HG03025 (cell line): ENCODE data around the gene NR6A1.

Experiments used
- ATAC-seq: cut with Tn5 transposase; IDR thresholded peaks from one replicate; pipeline ENCODE4 v1.9.1; 2021; ENCODE audit warnings: mild to moderate bottlenecking, moderate library complexity; ENCODE audit not compliant: unreplicated experiment, low FRiP score

The NR6A1 gene

DNA sequence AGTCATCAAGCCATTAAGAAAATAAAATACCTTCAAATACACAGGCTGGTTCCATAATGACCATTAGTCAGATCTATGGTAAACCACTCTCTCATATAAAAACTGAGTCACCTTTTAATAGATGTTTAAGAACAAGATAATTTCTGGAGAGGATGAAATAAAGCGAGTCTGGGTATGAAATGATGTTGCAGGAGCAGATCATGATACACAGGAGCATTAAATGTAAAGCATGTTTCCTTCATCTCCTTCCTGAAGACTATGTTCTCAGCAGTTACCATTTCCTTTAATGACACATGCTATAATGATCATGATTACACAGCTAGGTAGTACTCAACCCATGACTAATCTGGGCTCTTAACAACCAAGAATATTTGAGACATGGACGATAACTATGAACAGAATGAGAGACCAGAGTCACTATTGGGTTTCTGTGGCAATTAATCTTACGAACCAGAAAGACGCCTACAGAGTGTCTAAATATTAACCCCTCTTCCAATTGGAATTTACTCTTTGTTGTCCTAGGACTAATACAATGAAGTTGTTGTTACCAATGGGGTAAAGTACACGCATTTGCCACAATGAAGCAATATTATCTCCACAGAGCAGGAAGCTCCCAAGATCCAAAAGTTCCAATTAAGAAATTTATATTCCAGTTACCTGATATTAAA is 105.6 kb downstream of the NR6A1 start:
- no peak for ATAC-seq

DNA sequence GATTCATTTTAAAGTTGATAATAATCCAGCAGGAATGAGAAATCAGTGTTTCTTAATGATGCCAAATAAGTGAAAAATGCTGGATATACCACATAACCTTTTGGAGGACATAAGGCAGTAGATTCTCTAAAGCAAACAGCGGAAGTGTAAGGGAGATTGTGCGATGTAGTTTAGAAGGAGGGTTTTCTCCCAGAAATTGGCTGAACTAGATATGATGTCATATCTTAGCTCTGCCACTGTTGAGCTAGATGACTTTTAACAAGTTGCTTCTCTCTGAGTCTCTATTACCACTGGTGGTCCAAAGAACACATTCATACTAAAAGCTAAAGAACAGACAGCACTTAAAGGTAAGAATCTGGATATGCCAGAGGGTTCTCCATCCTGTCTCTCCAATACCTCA is 107.0 kb downstream of the NR6A1 start:
- ATAC-seq: no peak

DNA sequence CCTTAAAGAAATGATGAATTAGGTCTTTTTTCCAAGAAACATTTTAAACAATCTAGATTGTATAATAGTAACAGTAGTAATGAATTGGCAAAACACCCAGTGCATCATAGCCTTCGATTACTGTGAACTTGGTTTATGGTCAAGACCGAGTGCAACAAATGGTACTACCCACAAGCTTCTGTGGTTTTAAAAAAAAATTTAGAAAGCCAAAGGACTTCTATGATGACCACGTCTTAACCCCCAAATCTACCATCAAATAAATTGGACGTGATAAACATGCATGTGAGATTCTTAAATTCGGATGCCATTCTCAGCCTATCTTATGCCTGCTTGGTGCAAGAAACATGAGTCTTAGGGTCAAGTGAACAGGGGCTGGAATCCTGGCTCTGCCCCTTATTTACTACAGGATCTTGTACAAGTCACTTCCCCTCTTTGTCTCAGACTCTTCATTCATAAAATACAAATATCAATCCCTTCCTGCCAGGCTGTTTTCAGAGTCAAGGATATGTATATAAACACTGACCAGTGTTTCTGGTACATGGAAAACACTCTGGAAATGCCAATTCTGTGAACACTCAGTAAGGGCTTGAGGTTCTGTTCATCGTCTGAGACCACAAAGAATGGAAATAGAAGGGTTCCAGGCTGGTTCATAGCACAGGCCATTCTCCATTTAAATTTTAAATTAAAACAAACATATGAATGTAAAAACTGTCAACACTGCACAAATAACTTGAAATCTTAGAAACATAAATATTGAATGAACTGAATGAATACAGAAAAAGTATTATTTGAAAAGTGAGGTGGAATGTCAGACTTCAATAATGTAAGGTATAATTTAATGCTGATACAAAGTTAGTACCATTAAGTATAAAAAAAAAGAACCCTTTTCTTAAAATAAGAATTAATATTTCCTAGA is 107.8 kb downstream of the NR6A1 start:
- ATAC-seq: no peak

DNA sequence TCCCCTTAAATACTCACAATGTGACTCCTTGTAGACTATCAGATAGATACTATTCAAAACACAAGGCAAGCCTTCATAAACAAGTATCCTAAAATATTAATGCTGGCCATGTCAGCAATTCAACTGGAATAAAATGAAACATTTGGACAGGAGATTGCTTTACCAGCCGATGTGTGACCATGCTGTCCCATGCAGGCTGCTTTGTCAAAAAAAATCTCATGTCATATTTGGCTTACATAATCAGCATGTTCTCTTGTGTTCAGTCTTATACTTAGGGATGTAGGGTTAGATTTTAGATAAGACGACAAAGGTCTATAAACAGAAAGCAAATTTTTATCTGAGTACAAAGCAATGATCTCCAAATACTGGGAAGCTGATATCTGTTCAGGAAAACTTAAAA is 108.5 kb downstream of the NR6A1 start:
- no peak for ATAC-seq

DNA sequence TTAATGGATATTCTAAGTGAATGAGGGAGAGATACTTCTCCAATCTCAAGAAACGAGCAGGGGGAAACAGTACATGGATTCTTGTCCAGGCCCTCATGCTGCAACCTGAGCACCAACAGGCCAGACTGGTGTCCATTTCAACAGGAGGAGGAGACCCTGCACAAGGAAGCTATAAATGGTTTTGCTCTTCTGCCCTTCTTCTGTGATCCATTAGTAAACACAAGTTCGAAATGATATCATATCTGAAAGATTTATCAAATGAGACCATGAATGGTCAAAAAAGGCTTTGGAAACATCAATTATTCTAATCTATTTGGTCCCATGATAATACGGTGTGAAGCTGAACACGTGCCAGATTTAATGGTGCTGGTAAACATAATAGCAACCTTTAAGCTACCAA is 109.8 kb downstream of the NR6A1 start:
- no peak for ATAC-seq

DNA sequence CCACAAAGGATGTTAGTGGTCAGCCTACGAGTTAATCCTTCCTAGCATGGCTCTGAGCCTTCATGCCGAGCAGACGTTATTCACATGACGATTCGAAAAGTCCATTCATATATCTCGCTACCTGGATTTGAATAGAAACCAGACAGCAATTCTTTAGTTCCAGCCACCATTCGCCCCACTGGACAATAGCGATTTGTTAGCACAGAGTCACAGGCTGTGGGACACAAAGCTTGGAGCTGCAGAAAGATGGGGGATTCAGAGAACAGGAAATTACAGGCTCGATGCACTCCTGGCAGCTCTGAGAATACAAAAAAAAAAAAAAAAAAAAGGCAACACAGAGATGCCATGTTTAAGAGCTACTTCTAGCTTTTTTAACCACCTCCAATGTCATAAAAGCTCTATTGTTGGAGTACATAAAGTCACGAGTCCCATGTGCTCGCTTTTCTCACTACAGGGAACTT is 110.7 kb downstream of the NR6A1 start:
- no peak for ATAC-seq

DNA sequence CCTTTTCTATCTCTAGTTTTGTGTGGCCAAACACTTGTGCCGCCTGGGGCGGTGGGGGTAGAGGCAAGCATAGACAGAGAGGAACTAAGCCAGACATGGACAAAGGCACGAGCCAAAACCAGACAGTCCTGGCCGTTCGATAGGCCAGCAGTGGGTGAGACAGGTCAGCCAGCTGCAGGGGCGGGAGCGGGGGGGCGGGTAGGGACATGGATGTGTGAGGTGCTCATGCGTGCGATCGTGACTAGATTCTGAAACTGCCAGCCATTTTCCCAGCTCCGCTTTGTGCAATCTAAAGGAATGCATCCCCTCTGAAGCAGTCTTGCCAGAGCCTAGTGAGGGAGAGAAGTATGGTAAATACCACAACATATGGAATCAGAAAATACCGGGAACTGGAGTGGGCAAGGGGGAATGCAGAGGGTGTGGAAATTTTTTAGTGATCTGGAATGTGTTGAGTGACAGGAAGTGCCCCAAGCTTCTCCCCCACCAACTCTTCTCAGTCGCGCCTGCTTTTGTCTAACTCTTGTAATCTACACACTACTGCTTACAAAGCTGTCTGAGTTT is 111.9 kb downstream of the NR6A1 start:
- no peak for ATAC-seq

DNA sequence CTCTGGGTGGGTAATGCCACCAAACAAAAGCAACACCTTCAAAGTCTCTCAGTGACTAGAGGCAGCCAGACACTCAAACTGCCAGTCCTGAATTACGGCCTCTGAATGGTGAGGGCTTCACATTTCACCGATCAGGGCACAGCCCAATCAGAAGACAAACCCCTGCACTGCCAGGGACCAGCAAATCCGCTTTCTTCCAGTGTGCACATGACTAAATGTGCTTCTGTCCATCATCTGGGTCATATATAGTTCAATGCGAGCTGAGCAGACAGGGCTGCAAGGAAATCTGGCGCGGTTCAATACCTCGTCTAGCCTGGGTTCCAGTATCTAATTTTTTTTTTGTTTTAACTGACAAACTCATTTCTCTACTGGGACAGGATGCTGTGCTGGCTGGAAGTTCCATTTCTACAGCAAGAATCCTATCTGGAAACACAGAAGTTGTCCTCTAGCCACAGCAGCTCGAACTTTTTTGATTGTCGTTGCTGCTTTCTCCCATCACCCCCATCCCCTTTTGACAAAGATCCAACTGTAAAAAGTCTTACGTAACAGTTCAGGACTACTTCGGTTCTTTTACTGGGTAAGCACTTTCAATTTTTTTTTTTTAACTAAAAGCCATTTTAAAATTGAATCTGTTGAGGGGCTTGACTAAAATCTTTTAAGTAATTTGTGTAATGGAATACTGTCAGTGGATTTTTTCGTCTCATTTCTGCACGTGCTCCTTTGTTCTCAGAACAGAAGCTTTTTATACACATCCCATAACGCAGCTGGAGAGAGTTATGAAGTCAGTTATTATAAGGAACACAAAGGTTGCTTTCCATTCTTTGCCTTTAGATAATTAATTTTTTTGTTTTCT is 112.7 kb downstream of the NR6A1 start:
- no peak for ATAC-seq

DNA sequence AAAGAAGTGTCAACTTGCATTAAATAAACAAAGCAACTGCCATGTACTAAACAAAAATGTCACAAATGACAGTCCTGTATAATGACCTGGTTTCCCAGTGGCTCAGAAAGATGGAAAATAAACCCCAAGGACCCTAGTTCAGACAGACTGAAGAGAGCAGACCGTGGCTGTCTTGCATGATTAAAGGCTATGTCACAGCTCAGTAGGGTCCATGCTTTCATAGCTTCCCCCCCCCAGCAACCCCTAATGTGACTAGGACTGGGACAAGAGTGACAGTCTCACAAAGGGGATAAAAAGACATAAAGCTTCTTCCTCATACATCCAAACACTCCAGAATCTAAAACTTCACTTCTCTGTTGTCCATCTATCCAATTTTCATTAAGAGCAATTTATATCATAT is 113.6 kb downstream of the NR6A1 start:
- ATAC-seq: no peak

DNA sequence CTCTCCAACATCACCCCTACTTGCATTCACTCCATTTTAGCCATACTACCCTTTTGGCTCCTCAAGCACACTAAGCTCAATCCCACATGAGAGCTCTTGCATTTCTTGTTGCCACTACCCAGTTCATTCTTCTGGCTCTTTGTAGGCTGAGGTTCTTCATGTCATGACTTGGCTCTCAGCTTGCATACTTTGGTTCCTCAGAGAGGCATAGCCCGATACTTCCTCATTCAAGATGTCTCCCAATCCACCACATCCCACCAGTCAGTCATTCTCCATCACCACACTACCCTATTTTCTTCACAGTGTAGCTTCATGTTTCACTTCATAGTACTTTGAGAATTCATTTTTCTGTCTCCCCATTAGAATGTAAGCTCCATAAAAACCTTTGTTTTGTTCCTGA is 116.7 kb downstream of the NR6A1 start:
- no peak for ATAC-seq

DNA sequence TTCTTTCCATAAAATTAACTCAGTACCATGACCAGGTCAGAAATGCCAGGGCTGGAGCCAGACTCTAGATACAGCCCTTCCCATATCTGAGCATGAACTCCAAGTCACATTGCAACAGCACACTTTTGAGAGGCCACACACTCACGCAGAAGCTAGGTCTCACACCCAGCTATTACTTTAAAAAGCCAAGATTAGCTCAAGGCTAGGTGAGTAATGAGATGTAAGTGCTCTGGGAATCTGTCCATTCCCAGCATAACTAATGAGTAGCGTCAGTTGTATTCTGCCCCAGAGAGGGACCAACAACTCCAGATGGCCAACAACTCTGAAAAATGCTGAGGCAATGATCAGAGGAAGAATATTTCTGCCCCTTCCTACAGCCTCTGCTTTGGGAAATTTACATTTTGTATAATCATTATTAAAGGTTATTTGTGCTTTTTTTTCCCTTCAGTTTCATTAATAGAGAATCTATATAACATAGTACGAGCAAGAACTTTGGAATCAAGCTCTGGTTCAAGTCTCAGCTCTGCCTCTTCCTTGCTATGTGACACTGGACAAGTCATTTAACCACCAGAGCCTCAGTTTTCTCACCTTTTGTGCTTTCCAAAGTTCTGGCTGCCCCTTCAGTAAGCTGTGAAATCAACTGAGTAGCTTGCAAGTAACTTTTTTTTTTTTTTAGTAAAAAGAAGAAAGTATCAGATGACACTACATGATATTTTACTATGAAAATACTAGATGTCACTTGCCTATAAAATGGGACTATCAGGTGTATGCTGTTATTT is 118.3 kb downstream of the NR6A1 start:
- ATAC-seq: no peak

DNA sequence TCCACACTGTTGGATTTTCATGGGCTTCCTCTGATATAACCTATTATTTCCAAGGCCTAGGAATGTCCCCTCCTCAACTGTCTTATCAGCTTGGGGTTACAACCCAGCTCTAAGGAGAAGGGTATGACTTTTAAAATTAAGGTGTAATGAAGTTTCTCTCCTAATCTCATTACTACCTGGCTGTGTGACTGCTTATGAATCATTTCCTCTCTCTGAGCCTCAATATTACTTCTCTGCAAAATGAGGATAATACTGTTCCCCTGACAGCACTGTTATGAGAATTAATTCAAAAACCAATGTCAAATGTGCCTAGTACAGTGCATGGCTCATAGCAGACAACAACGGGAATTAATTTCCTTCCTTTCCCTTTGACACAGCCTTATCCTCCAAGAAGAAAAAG is 118.9 kb downstream of the NR6A1 start:
- no peak for ATAC-seq

DNA sequence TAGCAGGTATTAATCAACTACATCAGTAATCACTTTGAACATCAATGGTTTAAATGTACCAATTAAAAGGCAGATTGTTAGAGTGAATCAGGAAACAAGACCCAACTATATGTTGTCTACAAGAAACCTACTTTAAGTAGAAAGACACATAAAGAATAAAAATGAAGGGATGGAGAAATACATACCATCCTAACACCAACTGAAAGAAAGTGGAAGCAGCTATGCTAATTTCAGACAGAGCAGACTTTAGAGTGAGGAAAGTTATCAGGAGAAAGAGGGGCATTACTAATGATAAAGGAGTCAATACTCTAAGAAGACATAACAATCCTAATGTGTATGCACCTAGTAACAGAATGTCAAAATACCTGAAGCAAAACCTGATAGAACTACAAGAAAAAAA is 125.8 kb downstream of the NR6A1 start:
- no peak for ATAC-seq

DNA sequence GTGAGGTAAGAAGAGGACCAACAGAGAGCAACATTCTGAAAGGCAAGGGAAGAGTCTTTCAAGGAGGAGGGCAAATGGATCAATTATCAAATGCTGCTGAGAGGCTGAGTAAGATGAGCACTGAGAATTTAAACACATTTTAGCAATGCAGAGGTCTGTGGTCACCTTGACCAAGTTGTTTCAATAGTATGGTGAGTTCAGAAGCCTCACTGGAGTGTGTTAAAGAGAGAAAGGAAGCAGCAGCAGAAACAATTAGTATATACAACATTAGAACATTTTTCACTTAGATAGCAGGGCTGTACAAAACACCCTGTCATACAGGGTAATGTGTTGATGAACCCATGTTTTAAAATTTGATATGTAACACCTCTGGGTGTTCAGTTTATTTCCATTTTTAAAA is 131.5 kb downstream of the NR6A1 start:
- ATAC-seq: no peak

DNA sequence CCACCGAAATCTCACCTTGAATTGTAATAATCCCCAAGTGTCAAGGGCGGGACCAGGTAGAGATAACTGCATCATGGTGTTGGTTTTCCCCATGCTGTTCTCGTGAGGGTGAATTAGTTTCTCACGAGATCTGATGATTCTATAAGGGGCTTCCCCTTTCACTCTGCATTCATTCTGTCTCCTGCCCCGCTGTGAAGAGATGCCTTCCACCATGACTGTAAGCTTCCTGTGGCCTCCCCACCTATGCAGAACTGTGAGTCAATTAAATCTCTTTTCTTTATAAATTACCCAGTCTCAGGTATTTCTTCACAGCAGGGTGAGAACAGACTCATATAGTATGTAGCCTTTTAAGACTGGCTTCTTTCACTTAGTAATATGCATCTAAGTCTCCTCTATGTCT is 135.8 kb downstream of the NR6A1 start:
- ATAC-seq: no peak

DNA sequence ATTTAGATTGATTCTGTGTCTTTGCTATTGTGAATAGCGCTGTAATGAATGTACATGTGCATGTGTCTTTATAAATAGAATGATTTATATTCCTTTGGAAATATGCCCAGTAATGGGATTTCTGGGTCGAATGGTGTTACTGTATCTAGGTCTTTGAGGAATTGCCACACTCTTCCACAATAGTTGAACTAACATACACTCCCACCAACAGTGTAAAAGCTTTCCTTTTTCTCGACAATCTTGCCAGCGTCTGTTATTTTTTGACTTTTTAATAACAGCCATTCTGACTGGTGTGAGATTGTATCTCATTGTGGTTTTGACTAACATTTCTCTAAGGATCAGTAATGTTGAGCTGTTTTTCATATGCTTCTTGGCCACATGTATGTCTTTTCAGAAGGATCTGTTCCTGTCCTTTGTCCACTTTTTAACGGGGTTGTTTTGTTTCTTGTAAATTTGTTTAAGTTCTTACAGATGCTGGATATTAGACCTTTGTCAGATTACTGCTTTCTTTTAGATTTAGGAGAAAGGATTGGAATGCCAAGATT is 139.0 kb downstream of the NR6A1 start:
- ATAC-seq: no peak

DNA sequence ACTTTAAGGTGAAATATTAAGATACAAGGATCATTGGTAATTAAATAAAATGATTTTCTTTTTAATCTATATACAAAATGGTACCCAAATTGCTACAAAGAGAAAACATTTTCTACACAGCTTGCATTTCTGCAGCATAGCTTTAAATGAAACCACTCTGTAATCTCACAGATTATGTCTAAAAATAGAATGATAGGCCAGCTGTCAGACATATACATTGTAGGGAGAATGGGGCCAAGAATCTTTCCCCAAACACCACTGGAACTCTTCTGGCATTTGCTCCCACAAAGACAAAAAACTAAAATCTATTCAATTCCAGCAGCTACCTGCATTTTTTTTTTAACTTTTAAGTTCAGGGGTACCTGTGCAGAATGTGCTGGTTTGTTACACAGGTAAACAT is 139.8 kb downstream of the NR6A1 start:
- ATAC-seq: no peak

DNA sequence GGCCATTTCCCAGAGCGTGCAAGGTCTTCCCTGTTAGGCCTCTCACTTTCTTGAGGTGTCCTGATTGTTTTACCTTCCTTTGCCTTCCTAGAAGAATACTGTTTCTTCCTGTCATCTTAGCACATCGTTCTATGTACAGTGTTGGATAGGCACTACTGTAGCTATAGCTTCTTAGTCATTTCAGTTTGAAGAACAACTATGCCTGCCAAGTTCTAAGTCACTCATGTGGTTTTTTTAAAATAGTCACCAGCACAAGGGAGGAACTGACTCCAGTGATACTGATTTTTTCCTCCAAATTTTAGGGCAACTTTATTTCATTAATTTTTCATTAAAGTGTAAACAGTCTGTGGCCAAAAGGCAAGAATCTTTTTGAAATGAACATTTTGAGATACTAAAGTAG is 141.5 kb downstream of the NR6A1 start:
- ATAC-seq: no peak

DNA sequence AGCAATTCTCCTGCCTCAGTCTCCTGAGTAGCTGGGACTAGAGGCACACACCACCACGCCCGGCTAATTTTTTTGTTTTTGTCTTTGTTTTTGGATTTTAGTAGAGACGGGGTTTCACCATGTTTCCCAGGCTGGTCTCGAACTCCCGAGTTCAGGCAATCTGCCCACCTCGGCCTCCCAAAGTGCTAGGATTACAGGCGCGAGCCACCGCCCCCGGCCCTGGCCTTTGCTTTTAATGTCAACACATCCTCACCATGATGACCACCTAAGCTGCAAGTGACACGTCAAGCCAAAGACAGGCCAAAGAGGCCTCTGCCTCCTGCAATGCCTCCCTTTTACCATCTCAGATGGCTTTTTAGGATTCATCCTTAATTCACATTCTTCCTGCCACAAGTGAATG is 142.4 kb downstream of the NR6A1 start:
- ATAC-seq: no peak

DNA sequence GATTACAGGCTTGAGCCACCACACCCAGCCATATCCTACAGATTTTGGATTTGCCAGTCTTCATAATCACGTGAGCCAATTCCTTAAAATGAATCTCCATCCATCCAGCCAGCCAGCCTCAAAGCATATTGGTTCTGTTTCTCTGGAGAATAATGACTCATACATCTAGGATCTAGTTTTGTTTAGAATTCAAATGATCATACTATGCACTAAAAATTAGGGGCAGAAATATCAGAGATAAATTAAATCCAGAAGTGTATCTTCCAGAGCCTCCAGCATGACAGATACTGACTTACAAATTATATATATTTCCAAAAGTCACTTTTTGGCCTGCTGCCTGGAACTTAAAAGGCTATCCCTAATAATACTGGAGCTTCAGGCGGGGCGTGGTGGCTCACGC is 144.8 kb downstream of the NR6A1 start:
- no peak for ATAC-seq
